HG02981 (cell line): ENCODE data around the gene RAB26.

Experiments
- ATAC-seq: cut with Tn5 transposase; IDR thresholded peaks from one replicate; pipeline ENCODE4 v1.9.1; 2021; ENCODE audit warnings: mild to moderate bottlenecking, moderate library complexity; ENCODE audit not compliant: unreplicated experiment

The RAB26 gene

DNA sequence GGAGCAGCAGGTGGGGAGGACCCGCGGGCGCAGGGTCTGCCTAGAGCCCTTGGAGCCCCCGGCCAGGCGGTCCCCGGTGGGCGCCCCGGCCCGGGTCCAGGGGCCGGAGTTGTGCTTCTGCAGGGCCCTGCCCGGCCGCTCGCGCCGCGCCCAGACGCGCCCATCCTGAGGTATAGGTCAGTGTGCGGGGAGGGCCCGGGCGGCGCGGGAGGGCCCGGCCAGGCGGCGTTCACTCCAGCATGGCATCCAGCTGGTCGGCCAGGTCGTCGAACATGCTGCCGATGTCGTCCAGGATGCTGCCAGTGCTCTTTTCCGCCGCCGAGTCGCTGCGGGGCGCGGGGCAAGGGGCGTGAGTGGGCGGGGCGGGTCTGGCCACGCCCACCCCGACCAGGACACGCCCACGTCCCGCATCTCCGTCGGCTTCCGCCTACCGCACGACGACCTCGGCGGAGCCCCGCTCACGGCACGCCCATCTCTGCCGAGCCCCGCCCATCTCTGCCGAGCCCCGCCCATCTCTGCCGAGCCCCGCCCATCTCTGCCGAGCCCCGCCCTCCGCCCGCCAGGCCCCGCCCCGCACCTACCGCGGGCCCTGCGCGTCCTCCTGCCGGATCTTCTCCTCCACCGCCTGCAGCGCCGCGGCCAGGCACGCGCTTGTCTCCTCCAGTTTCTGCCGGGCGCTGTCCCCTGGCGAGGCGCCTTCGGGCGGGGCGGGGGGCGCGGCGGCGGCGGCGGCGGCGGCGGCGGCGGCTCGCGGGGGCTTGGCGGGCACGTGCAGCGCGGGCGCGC, 30.1 kb downstream of the RAB26 start:
- no peak for ATAC-seq

DNA sequence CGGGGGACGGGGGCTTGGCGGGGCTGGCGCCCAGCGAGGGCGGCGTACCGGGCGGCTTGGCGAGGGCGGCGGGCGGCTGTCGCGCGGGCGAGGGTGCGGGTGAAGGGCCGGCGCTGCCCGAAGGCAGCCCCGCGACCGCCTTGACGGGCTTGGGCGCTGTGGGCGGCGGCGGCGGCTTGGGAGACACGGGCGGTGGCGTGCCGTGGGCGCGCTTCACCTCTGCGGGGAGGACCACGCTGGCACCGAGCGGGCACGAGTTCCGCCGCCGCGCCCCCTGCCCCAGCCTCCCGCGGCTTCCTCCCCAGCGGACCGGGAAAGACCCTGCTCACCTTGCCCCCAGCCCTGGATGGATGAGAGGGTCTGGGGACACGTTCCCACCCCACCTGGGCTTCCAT, 30.7 kb downstream of the RAB26 start:
- no peak for ATAC-seq

- ATAC-seq: no peak
Measured at GRCh38 chr16:2179576-2179975, 31.2 kb downstream of the RAB26 start.

DNA sequence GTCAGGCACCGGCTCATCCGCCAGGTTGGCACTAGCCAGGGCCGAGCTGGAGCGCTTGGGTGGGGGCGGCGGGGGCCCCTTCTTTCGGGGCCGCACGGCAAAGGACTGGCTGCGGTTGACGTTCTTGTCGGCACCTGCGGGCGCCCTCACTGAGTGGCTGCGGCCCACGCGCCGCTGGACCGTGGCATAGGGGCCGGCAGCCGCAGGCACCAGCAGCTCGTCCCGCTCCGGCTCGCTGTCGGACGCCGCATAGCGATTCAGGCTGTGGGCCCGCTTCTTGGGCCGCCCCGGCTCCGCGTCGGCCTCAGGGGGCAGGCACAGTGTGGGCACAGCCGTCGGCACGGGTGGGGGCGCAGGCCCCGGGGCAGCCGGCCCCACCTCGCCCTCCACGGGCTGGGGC, 32.0 kb downstream of the RAB26 start:
- ATAC-seq: no peak

GRCh38 chr16:2180962-2181923, 32.8 kb downstream of the RAB26 start:
- ATAC-seq: no peak

DNA sequence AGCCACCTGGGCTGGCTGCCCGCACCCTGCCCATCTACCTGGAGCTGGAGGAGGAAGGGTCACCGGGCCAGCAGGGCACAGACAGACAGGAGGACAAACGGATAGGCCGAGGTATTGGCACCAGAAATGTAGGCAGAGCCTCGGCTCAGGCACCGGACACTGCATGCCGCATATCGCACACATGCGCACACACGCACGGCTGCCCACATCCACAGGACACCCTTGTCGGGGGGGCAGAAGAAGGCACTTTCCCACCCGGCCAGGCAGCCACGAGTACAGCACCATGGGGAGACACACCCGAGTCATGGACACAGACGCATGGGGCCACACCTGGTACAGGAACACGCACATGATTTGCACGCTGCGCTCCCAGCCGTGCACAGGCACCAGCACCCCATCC, 33.5 kb downstream of the RAB26 start:
- ATAC-seq: no peak

- no peak for ATAC-seq
Measured at GRCh38 chr16:2183671-2184070, 35.2 kb downstream of the RAB26 start.

- ATAC-seq: no peak
Measured at GRCh38 chr16:2184346-2184745, 35.9 kb downstream of the RAB26 start.

- ATAC-seq: no peak
Measured at GRCh38 chr16:2184962-2185361, 36.5 kb downstream of the RAB26 start.

- ATAC-seq: no peak
Measured at GRCh38 chr16:2186064-2186463, 37.6 kb downstream of the RAB26 start.

GRCh38 chr16:2186505-2186904, 38.1 kb downstream of the RAB26 start:
- ATAC-seq: no peak

- ATAC-seq: no peak
Measured at GRCh38 chr16:2187212-2187611, 38.8 kb downstream of the RAB26 start.

DNA sequence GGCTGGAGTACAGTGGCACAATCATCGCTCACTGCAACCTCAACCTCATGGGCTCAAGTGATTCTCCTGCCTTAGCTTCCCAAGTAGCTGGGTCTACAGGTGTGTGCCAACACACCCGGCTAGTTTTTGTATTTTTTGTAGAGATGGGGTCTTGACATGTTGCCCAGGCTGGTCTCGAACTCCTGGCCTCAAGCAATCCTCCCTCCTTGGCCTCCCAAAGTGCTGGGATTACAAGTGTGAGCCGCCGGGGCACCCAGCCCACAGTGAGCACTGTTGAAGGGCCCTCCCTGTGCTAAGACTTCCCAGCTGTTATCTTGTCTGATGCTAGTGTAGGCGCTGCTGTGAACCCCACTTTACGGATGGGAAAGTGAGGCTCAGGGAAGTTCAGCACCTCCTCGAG, 40.0 kb downstream of the RAB26 start:
- ATAC-seq: no peak

DNA sequence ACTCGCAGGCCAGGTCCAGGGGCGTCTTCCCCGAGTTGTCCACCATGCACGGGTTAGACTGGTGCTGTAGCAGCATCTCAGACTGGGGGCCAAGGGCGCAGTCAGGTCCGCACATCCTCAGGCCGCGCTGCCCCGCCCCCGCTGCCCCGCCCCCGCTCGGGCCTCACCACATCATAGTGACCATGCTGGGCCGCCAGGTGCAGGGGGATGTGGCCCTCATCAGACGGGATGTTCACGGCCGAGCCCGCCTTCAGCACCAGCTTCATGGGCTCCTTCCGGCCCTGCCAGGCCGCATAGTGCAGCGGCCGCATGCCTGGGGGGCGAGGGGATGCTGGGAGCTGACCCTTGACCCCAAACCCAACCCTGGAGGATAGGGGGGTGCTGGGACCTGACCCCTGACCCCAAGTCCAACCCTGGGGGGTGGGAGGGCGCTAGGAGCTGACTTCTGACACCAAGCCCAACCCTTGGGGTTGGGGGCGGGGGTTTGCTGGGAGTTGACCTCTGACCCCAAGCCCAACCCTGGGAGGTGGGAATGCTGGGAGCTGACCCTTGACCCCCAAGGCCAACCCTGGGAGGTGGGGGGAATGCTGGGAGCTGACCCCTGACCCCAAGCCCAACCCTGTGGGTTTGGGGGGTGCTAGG, 40.9 kb downstream of the RAB26 start:
- ATAC-seq: no peak

- ATAC-seq: no peak
Measured at GRCh38 chr16:2190002-2190658, 41.7 kb downstream of the RAB26 start.

GRCh38 chr16:2190659-2191445, 42.4 kb downstream of the RAB26 start:
- ATAC-seq: no peak

GRCh38 chr16:2191446-2191706, 43.0 kb downstream of the RAB26 start:
- ATAC-seq: no peak

- ATAC-seq: no peak
Measured at GRCh38 chr16:2194166-2194834, 45.9 kb downstream of the RAB26 start.

DNA sequence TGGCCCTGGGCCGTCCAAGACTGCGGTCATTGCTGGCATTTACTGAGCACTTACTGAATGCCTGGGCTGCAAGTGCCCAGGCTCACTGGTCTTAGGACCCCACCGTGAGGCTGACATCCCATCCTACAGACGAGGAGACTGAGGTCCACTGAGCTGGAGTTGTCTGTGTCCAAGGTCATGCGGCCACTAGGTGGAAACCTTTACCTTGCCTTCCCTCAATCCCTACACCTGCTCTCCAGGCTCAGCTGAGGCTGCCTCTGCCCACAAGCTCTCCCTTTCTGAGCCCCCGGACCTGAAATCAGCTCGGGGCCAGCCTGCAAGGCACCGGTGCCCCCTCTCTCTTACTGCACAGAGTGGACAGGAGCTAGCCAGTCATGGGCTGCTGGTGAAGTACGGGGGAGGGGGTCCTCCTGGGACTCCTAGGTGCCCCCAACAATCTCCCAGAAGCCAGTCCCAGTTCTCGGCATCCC, 46.5 kb downstream of the RAB26 start:
- no peak for ATAC-seq
